ENCODE measurements around the gene PKP3. TPM values are rescaled to one million over a fixed set of nuclear protein-coding genes. Genes with fewer than 3 reads are reported as not detected.

The PKP3 gene
- total RNA-seq, 2 donors from 2014 or later = 2.0 to 5.9 TPM

DNA sequence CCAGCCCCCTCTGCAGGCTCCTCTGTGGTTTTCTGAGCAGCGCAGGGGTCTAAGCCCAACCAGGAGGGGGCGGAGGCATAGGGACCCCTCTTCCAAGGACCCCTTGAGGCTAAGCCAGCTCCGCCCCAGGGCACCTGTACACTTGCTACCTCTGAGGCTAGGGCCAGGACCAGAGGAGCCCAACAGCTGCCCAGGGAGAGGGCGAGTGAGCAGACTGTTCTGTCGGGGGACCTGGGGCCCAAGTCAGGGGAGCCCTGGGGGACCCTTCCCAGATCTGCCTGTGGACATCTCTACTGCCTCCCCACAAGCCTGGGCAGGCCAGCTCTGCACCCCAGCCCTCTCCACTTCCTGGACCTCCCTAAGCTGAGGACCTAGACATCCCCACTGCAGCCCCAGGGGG is 23.0 kb upstream of the PKP3 start:
- H3K9me3 ChIP-seq = no peaks in the 10 kb centered on the region
- H3K27me3 ChIP-seq (replicated peaks; ENCODE audit: insufficient read depth) = no peaks in the 10 kb centered on the region
- H3K4me3 ChIP-seq = no peak overlapping the region
- ATAC-seq (ENCODE audit: insufficient number of reproducible peaks, low FRiP score, low read depth) = no peak
- no peak overlapping the region for H3K27ac ChIP-seq
- H3K4me1 ChIP-seq (ENCODE audit: control insufficient read depth in 1 of 2, low read depth in 2 of 2) = no peaks in the 10 kb centered on the region
- DNase-seq (ENCODE audit: low spot score) = no peak
- TF ChIP-seq, protein P1, sequence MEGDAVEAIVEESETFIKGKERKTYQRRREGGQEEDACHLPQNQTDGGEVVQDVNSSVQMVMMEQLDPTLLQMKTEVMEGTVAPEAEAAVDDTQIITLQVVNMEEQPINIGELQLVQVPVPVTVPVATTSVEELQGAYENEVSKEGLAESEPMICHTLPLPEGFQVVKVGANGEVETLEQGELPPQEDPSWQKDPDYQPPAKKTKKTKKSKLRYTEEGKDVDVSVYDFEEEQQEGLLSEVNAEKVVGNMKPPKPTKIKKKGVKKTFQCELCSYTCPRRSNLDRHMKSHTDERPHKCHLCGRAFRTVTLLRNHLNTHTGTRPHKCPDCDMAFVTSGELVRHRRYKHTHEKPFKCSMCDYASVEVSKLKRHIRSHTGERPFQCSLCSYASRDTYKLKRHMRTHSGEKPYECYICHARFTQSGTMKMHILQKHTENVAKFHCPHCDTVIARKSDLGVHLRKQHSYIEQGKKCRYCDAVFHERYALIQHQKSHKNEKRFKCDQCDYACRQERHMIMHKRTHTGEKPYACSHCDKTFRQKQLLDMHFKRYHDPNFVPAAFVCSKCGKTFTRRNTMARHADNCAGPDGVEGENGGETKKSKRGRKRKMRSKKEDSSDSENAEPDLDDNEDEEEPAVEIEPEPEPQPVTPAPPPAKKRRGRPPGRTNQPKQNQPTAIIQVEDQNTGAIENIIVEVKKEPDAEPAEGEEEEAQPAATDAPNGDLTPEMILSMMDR (IDR thresholded peaks at IDR 0.05) = no peak
- H3K36me3 ChIP-seq = no peaks in the 10 kb centered on the region

DNA sequence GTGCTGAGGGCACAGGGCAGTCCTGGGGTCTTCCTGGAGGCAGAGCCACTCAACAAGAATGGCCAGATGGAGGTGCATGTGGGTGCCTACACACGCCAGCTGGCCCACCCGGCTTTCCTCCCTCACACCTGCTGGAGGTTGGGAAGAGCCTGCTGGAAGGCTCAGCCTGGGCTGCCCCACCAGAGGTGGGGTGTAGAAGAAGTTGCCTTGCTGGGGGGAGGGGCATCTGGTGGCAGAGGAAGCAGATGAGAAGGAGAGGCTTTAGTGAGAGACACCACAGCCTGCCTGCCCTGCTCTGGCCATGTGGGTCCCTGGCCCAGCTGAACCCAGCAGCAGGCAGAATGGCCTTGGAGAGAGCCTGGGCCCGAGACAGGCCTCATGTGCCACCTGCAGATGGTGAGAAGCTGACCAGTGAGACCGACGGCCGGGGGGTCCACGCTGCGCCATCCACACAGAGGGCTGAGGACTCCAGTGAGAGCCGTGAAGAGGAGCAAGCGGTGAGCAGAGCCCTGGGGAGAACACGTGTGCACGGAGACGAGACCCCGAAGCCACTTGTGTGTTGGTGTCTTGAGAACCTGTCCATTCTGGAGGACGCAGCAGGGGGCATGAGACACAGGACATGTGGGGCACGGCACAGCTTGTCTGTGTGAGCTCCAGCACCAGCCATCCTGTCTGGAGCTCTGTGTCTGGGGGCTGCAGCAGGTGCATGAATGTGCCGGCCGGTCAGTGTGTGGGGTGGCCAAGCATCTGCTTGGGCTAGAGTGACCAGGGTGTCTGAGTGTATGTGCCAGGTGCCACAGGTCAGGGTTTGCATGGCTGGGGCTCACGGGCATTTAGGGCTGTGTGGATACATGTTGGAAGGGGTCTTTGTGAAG is 22.1 kb upstream of the PKP3 start:
- H3K27ac ChIP-seq = no peak overlapping the region
- TF ChIP-seq, protein P1 (IDR thresholded peaks at IDR 0.05) = no peak
- no peaks in the 10 kb centered on the region for H3K9me3 ChIP-seq
- H3K4me1 ChIP-seq (ENCODE audit: control insufficient read depth in 1 of 2, low read depth in 2 of 2) = no peaks in the 10 kb centered on the region
- H3K27me3 ChIP-seq (replicated peaks; ENCODE audit: insufficient read depth) = no peaks in the 10 kb centered on the region
- no peak for ATAC-seq (ENCODE audit: insufficient number of reproducible peaks, low FRiP score, low read depth)
- no peak overlapping the region for H3K4me3 ChIP-seq
- no peaks in the 10 kb centered on the region for H3K36me3 ChIP-seq
- no peak for DNase-seq (ENCODE audit: low spot score)

DNA sequence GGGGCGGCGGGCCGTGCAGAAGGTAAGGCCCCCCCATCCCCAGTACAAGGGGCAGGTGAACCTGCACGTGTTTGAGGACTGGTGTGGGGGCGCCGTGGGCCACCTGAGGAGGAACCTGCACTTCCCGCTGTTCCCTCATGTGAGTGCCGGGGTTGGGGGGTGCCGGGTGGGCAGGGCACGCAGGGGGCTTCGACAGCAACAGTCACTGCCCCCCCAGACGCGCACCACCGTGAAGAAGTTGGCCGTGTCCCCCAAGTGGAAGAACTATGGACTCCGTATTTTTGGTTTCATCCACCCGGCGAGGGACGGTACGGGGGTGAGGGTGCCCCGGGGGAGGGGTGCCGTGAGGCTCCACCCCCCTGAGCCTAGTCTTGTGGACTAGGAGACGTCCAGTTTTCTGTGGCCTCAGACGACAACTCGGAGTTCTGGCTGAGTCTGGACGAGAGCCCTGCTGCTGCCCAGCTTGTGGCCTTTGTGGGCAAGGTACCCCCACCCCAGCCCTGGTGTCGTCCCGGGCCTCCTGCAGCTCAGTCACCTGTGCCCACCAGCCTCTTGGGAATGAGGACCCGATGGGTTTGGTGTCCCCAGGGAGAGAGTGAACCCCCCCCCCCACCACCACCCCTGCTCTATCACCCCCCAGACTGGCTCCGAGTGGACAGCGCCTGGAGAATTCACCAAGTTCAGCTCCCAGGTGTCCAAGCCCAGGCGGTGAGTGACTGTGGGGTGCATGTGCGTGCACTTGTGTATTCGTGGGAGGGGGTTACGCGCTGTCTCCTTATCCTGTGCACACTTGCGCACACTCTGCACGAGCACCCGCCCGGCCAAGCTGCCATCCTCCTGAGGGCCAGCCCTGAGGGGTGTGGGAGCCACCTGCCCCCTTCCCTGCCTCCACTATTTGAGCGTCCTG is 20.9 kb upstream of the PKP3 start:
- Histone ChIP-seq H3K27me3 (replicated peaks; ENCODE audit: insufficient read depth) (no peaks in the 10 kb centered on the region), H3K36me3 (no peaks in the 10 kb centered on the region), H3K27ac (no peak overlapping the region), H3K9me3 (no peaks in the 10 kb centered on the region), H3K4me3 (no peak overlapping the region), H3K4me1 (ENCODE audit: control insufficient read depth in 1 of 2, low read depth in 2 of 2) (no peaks in the 10 kb centered on the region)
- TF ChIP-seq, protein P1 (IDR thresholded peaks at IDR 0.05) = no peak
- DNase-seq (ENCODE audit: low spot score) = no peak
- ATAC-seq (ENCODE audit: insufficient number of reproducible peaks, low FRiP score, low read depth) = no peak

DNA sequence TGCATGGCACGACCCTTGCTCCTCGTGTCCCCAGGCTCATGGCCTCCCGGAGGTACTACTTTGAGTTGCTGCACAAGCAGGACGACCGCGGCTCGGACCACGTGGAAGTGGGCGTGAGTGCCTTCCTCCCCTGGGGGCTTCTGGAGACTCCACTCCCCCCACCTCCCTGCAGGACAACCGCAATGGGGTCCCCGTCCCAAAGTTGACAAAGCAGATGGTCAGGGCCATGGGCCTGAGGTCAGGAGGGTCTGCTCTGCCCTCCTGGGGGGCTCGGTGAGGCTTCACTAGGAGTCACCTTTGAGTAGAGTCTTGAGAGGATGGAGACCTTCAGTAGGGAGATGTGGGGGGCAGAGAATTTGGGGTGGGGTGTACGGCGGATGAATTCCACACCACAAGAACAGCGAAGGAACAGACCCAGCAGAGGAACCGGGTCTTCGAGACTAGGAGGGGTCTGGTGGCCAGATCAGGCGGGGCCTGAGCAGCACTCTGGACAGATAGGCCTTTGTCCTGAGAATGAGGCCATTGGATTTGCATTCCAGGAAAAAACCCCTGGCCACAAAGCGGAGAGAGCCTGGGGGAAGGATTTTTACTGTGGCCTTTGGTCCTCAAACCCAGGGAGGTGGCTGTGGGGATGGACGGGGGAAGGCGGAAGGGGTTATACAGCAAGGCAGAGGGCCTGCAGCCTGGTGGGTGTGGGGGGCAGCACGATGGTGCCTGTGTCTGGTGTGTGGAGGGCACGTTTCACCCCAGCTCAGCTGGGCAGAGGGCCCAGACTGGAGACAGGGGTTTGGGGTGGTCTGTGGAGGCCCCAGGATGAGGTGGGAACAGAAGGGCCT is 20.1 kb upstream of the PKP3 start:
- H3K9me3 ChIP-seq = no peaks in the 10 kb centered on the region
- H3K27ac ChIP-seq = no peak overlapping the region
- no peaks in the 10 kb centered on the region for H3K36me3 ChIP-seq
- H3K4me1 ChIP-seq (ENCODE audit: control insufficient read depth in 1 of 2, low read depth in 2 of 2) = no peaks in the 10 kb centered on the region
- no peak for DNase-seq (ENCODE audit: low spot score)
- no peak for ATAC-seq (ENCODE audit: insufficient number of reproducible peaks, low FRiP score, low read depth)
- H3K4me3 ChIP-seq = no peak overlapping the region
- TF ChIP-seq, protein P1 (IDR thresholded peaks at IDR 0.05) = no peak
- no peaks in the 10 kb centered on the region for H3K27me3 ChIP-seq (replicated peaks; ENCODE audit: insufficient read depth)

All from thoracic aorta (tissue), 2 donors.